Endothelial cell of umbilical vein (primary cell): ENCODE measurements around the gene KDR.

Source experiments
- FOS ChIP-seq: IDR thresholded peaks from 2 replicates; pipeline ENCODE4 v1.6.1; 2011; ENCODE audit warnings: mild to moderate bottlenecking, low read length, moderate library complexity, borderline replicate concordance; ENCODE audit not compliant: insufficient read depth
- TF ChIP-seq, protein P1 (sequence below), 2 donors: IDR thresholded peaks; 1 replicate in 1 of 2; 2 replicates in 1 of 2; pipeline ENCODE4 v1.5.1; 2011; ENCODE audit warnings: low read length in 2 of 2, mild to moderate bottlenecking in 2 of 2, moderate library complexity in 2 of 2, control low read depth in 1 of 2, inconsistent platforms in 1 of 2, low read depth in 1 of 2; ENCODE audit not compliant: insufficient read depth in 1 of 2; ENCODE audit errors: extremely low read depth in 1 of 2

DNA sequence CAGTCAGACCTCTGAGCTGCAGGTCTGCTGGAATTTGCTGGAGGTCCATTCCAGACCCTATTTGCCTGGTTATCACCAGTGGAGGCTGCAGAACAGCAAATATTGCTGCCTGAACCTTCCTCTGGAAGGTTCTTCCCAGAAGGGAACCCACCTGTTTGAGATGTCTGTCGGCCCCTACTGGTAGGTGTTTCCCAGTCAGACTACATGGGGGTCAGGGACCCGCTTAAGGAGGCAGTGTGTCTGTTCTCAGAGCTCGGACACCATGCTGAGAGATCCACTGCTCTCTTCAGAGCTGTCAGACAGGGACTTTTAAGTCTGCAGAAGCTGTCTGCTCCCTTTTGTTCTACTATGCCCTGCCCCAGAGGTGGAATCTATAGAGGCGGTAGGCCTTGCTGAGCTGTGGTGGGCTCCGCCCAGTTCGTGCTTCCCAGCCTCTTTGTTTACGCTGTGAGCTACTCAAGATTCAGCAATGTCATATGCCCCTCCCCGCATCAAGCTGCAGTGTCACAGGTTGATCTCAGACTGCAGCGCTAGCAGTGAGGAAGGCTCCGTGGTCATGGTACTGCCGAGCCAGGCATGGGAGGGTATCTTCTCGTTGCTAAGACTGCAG lies 44.1 kb upstream of the KDR start:
- TF ChIP-seq FOS: no peak
- TF ChIP-seq, protein P1, sequence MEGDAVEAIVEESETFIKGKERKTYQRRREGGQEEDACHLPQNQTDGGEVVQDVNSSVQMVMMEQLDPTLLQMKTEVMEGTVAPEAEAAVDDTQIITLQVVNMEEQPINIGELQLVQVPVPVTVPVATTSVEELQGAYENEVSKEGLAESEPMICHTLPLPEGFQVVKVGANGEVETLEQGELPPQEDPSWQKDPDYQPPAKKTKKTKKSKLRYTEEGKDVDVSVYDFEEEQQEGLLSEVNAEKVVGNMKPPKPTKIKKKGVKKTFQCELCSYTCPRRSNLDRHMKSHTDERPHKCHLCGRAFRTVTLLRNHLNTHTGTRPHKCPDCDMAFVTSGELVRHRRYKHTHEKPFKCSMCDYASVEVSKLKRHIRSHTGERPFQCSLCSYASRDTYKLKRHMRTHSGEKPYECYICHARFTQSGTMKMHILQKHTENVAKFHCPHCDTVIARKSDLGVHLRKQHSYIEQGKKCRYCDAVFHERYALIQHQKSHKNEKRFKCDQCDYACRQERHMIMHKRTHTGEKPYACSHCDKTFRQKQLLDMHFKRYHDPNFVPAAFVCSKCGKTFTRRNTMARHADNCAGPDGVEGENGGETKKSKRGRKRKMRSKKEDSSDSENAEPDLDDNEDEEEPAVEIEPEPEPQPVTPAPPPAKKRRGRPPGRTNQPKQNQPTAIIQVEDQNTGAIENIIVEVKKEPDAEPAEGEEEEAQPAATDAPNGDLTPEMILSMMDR (IDR thresholded peaks at IDR 0.05; ENCODE audit: extremely low read depth in 1 of 2, insufficient read depth in 1 of 2, low read depth in 1 of 2, low read length in 2 of 2): no peak
